Thyroid gland (tissue), 4 donors: ENCODE data around the gene SYT13. TPM values are rescaled to one million over a fixed set of nuclear protein-coding genes. Genes with fewer than 3 reads are reported as not detected.

ENCODE experiments used
- DNase-seq, 2 donors: peaks; one replicate each; pipeline ENCODE4 v3.0.0-alpha.2; 2019
- H3K27ac ChIP-seq, 3 donors: fragments of 200-600 bp; sonication (generic); 1 replicate in 2 of 3; 2 replicates in 1 of 3; pipeline ENCODE4 v1.5.1; 2016 to 2019; ENCODE audit warnings: mild to moderate bottlenecking in 1 of 3, moderate library complexity in 1 of 3
- H3K27me3 ChIP-seq: fragments of 200-600 bp; sonication (generic); one replicate; pipeline ENCODE4 v1.5.1; 2019
- H3K36me3 ChIP-seq, 2 donors: fragments of 200-600 bp; sonication (generic); one replicate each; pipeline ENCODE4 v1.5.1; 2016 to 2019
- H3K4me1 ChIP-seq, 2 donors: fragments of 200-600 bp; sonication (generic); one replicate each; pipeline ENCODE4 v1.5.1; 2017 to 2019
- H3K4me3 ChIP-seq, 3 donors: fragments of 200-600 bp; sonication (generic); replicated peaks in 1 of 3; 1 replicate in 2 of 3; 2 replicates in 1 of 3; pipeline ENCODE4 v1.5.1; 2016; ENCODE audit warnings: mild to moderate bottlenecking in 1 of 3
- H3K9me3 ChIP-seq: fragments of 200-600 bp; sonication (generic); one replicate; pipeline ENCODE4 v1.5.1; 2017
- CTCF ChIP-seq, 6 experiments: fragments of 200-600 bp in 3 of 6; fragments of 450-650 bp in 3 of 6; sonication (generic) in 3 of 6; IDR thresholded peaks; one replicate each; pipeline ENCODE4 v1.5.1; 2016 to 2019; ENCODE audit warnings: antibody characterized with exemption in 6 of 6, mild to moderate bottlenecking in 2 of 6, inconsistent platforms in 1 of 6, moderate library complexity in 1 of 6
- POLR2A ChIP-seq, 2 donors: fragments of 450-650 bp; IDR thresholded peaks; one replicate each; pipeline ENCODE4 v1.6.1; 2017; ENCODE audit warnings: antibody characterized with exemption in 2 of 2, mild to moderate bottlenecking in 2 of 2, moderate library complexity in 1 of 2
- whole genome bisulfite sequencing, 2 donors: methylation state at CpG; one replicate each; pipeline ENCODE4 v1.1.5; 2017; 5-methylcytosine and 5-hydroxymethylcytosine counted together
- intact Hi-C: fragments of 100-400 bp; cut with DNase I; formaldehyde crosslinking; loops from one replicate; pipeline ENCODE4 v1.15.1; 2023
- total RNA-seq, 4 donors: library from RNA; depleted of rRNA; stranded (reverse); fragments of >200 nt; gene quantifications; one replicate each; pipeline ENCODE4 v1.2.3, GENCODE V29; 2016

Gene SYT13
- total RNA-seq, 4 donors from 2014 or later = 1.6 to 12.7 (median 4.3) TPM

GRCh38 chr11:45333001-45333971, 47.1 kb upstream of the SYT13 start:
- no peaks in the 10 kb centered on the region for H3K27me3 ChIP-seq
- H3K36me3 ChIP-seq = no peaks in the 10 kb centered on the region
- TF ChIP-seq CTCF (IDR thresholded peaks at IDR 0.05) (no peak), POLR2A (IDR thresholded peaks at IDR 0.05) (no peak)
- H3K4me1 ChIP-seq = peaks cover 0 to 8% of the 10 kb centered on the region in 2 donors
- DNase-seq = peak; percentile 10 to 18
- H3K27ac ChIP-seq = peak overlapping the region; percentile 23 to 58 (median 46)
- intact Hi-C loops = loop anchor here (5.0 kb wide), 1 partner anchor 221 kb away; no protein-coding TSS in a partner anchor
- no peak overlapping the region for H3K4me3 ChIP-seq
- WGBS, 2 donors = 46 to 51% methylated on average over 19 of the region's 19 CpGs
- H3K9me3 ChIP-seq = no peaks in the 10 kb centered on the region

GRCh38 chr11:45332276-45332934, 46.3 kb upstream of the SYT13 start:
- H3K4me1 ChIP-seq = peaks cover 0 to 8% of the 10 kb centered on the region in 2 donors
- peak overlapping the region; percentile 23 to 58 (median 46) for H3K27ac ChIP-seq
- 9 to 13% methylated on average over 13 of the region's 13 CpGs for WGBS, 2 donors
- TF ChIP-seq POLR2A (IDR thresholded peaks at IDR 0.05) (no peak), CTCF (IDR thresholded peaks at IDR 0.05) (peak; percentile 22 to 85 (median 60))
- intact Hi-C loops = loop anchor here (5.0 kb wide), 1 partner anchor 220 kb away; no protein-coding TSS in a partner anchor
- no peaks in the 10 kb centered on the region for H3K9me3 ChIP-seq
- no peaks in the 10 kb centered on the region for H3K27me3 ChIP-seq
- H3K36me3 ChIP-seq = no peaks in the 10 kb centered on the region
- peak; percentile 20 to 30 for DNase-seq
- no peak overlapping the region for H3K4me3 ChIP-seq

DNA sequence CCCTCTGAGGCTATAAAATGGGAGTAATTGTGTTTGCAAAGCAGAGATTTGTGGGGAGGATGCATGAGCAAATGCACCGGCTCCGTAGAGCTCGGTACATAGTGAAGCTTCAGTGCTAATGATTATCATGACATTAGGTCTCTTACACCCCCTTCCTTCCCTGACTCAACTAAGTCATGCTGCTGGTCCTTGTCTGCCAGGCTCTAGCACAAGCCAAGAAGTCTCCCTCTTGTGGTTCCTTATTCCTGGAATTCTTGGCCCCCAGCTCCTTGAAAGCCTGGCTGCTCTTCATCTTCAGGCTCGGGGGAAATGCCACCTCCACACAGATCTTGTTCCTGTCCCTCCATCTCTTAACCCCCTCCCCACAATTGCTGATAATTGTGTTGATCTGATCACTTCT, 45.7 kb upstream of the SYT13 start:
- Histone ChIP-seq H3K4me1 (peaks cover 0 to 8% of the 10 kb centered on the region in 2 donors), H3K9me3 (no peaks in the 10 kb centered on the region), H3K4me3 (no peak overlapping the region), H3K27me3 (no peaks in the 10 kb centered on the region), H3K27ac (no peak overlapping the region), H3K36me3 (no peaks in the 10 kb centered on the region)
- WGBS, 2 donors = 45 to 56% methylated on average over 4 of the region's 4 CpGs
- TF ChIP-seq CTCF (IDR thresholded peaks at IDR 0.05) (no peak), POLR2A (IDR thresholded peaks at IDR 0.05) (no peak)
- intact Hi-C loops = loop anchor here (5.0 kb wide), 1 partner anchor 220 kb away; no protein-coding TSS in a partner anchor
- DNase-seq = no peak

GRCh38 chr11:45328726-45329125, 42.6 kb upstream of the SYT13 start:
- no peak overlapping the region for H3K27ac ChIP-seq

More at GRCh38 chr11:45328726-45329125, 42.6 kb upstream of the SYT13 start:
- Histone ChIP-seq H3K27me3 (no peaks in the 10 kb centered on the region), H3K36me3 (no peaks in the 10 kb centered on the region), H3K4me1 (peaks cover 0 to 8% of the 10 kb centered on the region in 2 donors), H3K9me3 (no peaks in the 10 kb centered on the region), H3K4me3 (no peak overlapping the region)
- intact Hi-C loops = loop anchor here (10.0 kb wide), 1 partner anchor 404 kb away; no protein-coding TSS in a partner anchor
- no peak for DNase-seq
- TF ChIP-seq CTCF (IDR thresholded peaks at IDR 0.05) (no peak), POLR2A (IDR thresholded peaks at IDR 0.05) (no peak)
- 82 to 89% methylated on average over 3 of the region's 3 CpGs for WGBS, 2 donors
